ENCODE measurements around the gene AP3M1. TPM values are rescaled to one million over a fixed set of nuclear protein-coding genes. Genes with fewer than 3 reads are reported as not detected.
"Not testable (repeated sequence)": the region's sequence is repeated elsewhere in the genome, so short reads cannot be mapped to it uniquely, and the experiment has no call there.

Gene AP3M1
- 31.2 and 32.2 TPM in 2 replicates for total RNA-seq (2012; rRNA removed)

- Histone ChIP-seq H3K36me3 (ENCODE audit: insufficient read depth, low read length) (no peaks in the 10 kb centered on the region), H3K4me3 (ENCODE audit: low read length) (peak within 1 kb of the TSS; percentile 81), H3K27me3 (ENCODE audit: control insufficient read depth, insufficient read depth, low read length) (no peaks in the 10 kb centered on the region), H3K9me3 (replicated peaks; ENCODE audit: low read length) (no peaks in the 10 kb centered on the region), H3K4me1 (ENCODE audit: control insufficient read depth, insufficient read depth, low read length) (peaks cover 18% of the 10 kb centered on the region), H3K9ac (ENCODE audit: low read depth, low read length) (peak within 1 kb of the TSS; percentile 92), H3K4me2 (ENCODE audit: low read length) (peak within 1 kb of the TSS; percentile 89)
These were observed at the start of gene AP3M1 for GRCh38 chr10:74150204-74150989. Gene AP3M1, minus strand, starts transcription at chr10:74150828. Its CDS starts 12,449 bp downstream, at chr10:74138379.

GRCh38 chr10:74199315-74199714 lies 48.7 kb upstream of the AP3M1 start:
- no peak overlapping the region for H3K4me2 ChIP-seq (ENCODE audit: low read length)
- peaks cover 16% of the 10 kb centered on the region for H3K4me1 ChIP-seq (ENCODE audit: control insufficient read depth, insufficient read depth, low read length)
- H3K9ac ChIP-seq (ENCODE audit: low read depth, low read length): no peak overlapping the region
- H3K9me3 ChIP-seq (replicated peaks; ENCODE audit: low read length): no peaks in the 10 kb centered on the region
- H3K4me3 ChIP-seq (ENCODE audit: low read length): no peak overlapping the region
- H3K27me3 ChIP-seq (ENCODE audit: control insufficient read depth, insufficient read depth, low read length): no peaks in the 10 kb centered on the region
- H3K36me3 ChIP-seq (ENCODE audit: insufficient read depth, low read length): peaks cover 9% of the 10 kb centered on the region

GRCh38 chr10:74194999-74195398 lies 44.4 kb upstream of the AP3M1 start:
- no peak overlapping the region for H3K4me3 ChIP-seq (ENCODE audit: low read length)
- H3K9ac ChIP-seq (ENCODE audit: low read depth, low read length): no peak overlapping the region
- H3K9me3 ChIP-seq (replicated peaks; ENCODE audit: low read length): no peaks in the 10 kb centered on the region
- H3K4me2 ChIP-seq (ENCODE audit: low read length): peak overlapping the region; percentile 50
- no peaks in the 10 kb centered on the region for H3K27me3 ChIP-seq (ENCODE audit: control insufficient read depth, insufficient read depth, low read length)
- no peaks in the 10 kb centered on the region for H3K36me3 ChIP-seq (ENCODE audit: insufficient read depth, low read length)
- peaks cover 37% of the 10 kb centered on the region for H3K4me1 ChIP-seq (ENCODE audit: control insufficient read depth, insufficient read depth, low read length)

- Histone ChIP-seq H3K4me2 (ENCODE audit: low read length) (peak overlapping the region; percentile 35), H3K27me3 (ENCODE audit: control insufficient read depth, insufficient read depth, low read length) (no peaks in the 10 kb centered on the region), H3K4me1 (ENCODE audit: control insufficient read depth, insufficient read depth, low read length) (peaks cover 40% of the 10 kb centered on the region), H3K36me3 (ENCODE audit: insufficient read depth, low read length) (no peaks in the 10 kb centered on the region), H3K9me3 (replicated peaks; ENCODE audit: low read length) (no peaks in the 10 kb centered on the region), H3K4me3 (ENCODE audit: low read length) (no peak overlapping the region), H3K9ac (ENCODE audit: low read depth, low read length) (no peak overlapping the region)
These were observed 43.9 kb upstream of the AP3M1 start for GRCh38 chr10:74194545-74194944.

- no peaks in the 10 kb centered on the region for H3K9me3 ChIP-seq (replicated peaks; ENCODE audit: low read length)
- H3K27me3 ChIP-seq (ENCODE audit: control insufficient read depth, insufficient read depth, low read length): no peaks in the 10 kb centered on the region
- H3K4me1 ChIP-seq (ENCODE audit: control insufficient read depth, insufficient read depth, low read length): peaks cover 39% of the 10 kb centered on the region
- H3K4me3 ChIP-seq (ENCODE audit: low read length): peak overlapping the region; percentile 26
- H3K36me3 ChIP-seq (ENCODE audit: insufficient read depth, low read length): no peaks in the 10 kb centered on the region
- H3K9ac ChIP-seq (ENCODE audit: low read depth, low read length): peak overlapping the region; percentile 67
- peak overlapping the region; percentile 78 for H3K4me2 ChIP-seq (ENCODE audit: low read length)
These were observed 39.9 kb upstream of the AP3M1 start for GRCh38 chr10:74190494-74190893.

- H3K27me3 ChIP-seq (ENCODE audit: control insufficient read depth, insufficient read depth, low read length): no peaks in the 10 kb centered on the region
- no peaks in the 10 kb centered on the region for H3K36me3 ChIP-seq (ENCODE audit: insufficient read depth, low read length)
- H3K4me3 ChIP-seq (ENCODE audit: low read length): peak overlapping the region; percentile 26
- H3K4me2 ChIP-seq (ENCODE audit: low read length): peak overlapping the region; percentile 78
- peaks cover 34% of the 10 kb centered on the region for H3K4me1 ChIP-seq (ENCODE audit: control insufficient read depth, insufficient read depth, low read length)
- peak overlapping the region; percentile 67 for H3K9ac ChIP-seq (ENCODE audit: low read depth, low read length)
- H3K9me3 ChIP-seq (replicated peaks; ENCODE audit: low read length): no peaks in the 10 kb centered on the region
These were observed 39.4 kb upstream of the AP3M1 start for GRCh38 chr10:74189999-74190421.

GRCh38 chr10:74188617-74189016 lies 38.0 kb upstream of the AP3M1 start:
- peaks cover 21% of the 10 kb centered on the region for H3K4me1 ChIP-seq (ENCODE audit: control insufficient read depth, insufficient read depth, low read length)
- H3K9me3 ChIP-seq (replicated peaks; ENCODE audit: low read length); H3K9ac ChIP-seq (ENCODE audit: low read depth, low read length); H3K4me2 ChIP-seq (ENCODE audit: low read length); H3K27me3 ChIP-seq (ENCODE audit: control insufficient read depth, insufficient read depth, low read length); H3K4me3 ChIP-seq (ENCODE audit: low read length); H3K36me3 ChIP-seq (ENCODE audit: insufficient read depth, low read length): not testable (repeated sequence)

GRCh38 chr10:74187237-74187636 lies 36.6 kb upstream of the AP3M1 start:
- no peak overlapping the region for H3K4me3 ChIP-seq (ENCODE audit: low read length)
- H3K4me2 ChIP-seq (ENCODE audit: low read length): no peak overlapping the region
- H3K36me3 ChIP-seq (ENCODE audit: insufficient read depth, low read length): no peaks in the 10 kb centered on the region
- H3K9me3 ChIP-seq (replicated peaks; ENCODE audit: low read length): no peaks in the 10 kb centered on the region
- peaks cover 20% of the 10 kb centered on the region for H3K4me1 ChIP-seq (ENCODE audit: control insufficient read depth, insufficient read depth, low read length)
- H3K27me3 ChIP-seq (ENCODE audit: control insufficient read depth, insufficient read depth, low read length): no peaks in the 10 kb centered on the region
- no peak overlapping the region for H3K9ac ChIP-seq (ENCODE audit: low read depth, low read length)

- no peaks in the 10 kb centered on the region for H3K9me3 ChIP-seq (replicated peaks; ENCODE audit: low read length)
- no peak overlapping the region for H3K9ac ChIP-seq (ENCODE audit: low read depth, low read length)
- H3K4me1 ChIP-seq (ENCODE audit: control insufficient read depth, insufficient read depth, low read length): peaks cover 23% of the 10 kb centered on the region
- no peak overlapping the region for H3K4me3 ChIP-seq (ENCODE audit: low read length)
- H3K36me3 ChIP-seq (ENCODE audit: insufficient read depth, low read length): no peaks in the 10 kb centered on the region
- H3K27me3 ChIP-seq (ENCODE audit: control insufficient read depth, insufficient read depth, low read length): no peaks in the 10 kb centered on the region
- no peak overlapping the region for H3K4me2 ChIP-seq (ENCODE audit: low read length)
These were observed 36.0 kb upstream of the AP3M1 start for GRCh38 chr10:74186678-74187077.

GRCh38 chr10:74179111-74179710 lies 28.6 kb upstream of the AP3M1 start:
- Histone ChIP-seq H3K27me3 (ENCODE audit: control insufficient read depth, insufficient read depth, low read length) (no peaks in the 10 kb centered on the region), H3K4me2 (ENCODE audit: low read length) (peak overlapping the region; percentile 11), H3K36me3 (ENCODE audit: insufficient read depth, low read length) (no peaks in the 10 kb centered on the region), H3K4me3 (ENCODE audit: low read length) (no peak overlapping the region), H3K4me1 (ENCODE audit: control insufficient read depth, insufficient read depth, low read length) (peaks cover 34% of the 10 kb centered on the region), H3K9ac (ENCODE audit: low read depth, low read length) (no peak overlapping the region), H3K9me3 (replicated peaks; ENCODE audit: low read length) (no peaks in the 10 kb centered on the region)

GRCh38 chr10:74178042-74178791 lies 27.6 kb upstream of the AP3M1 start:
- Histone ChIP-seq H3K27me3 (ENCODE audit: control insufficient read depth, insufficient read depth, low read length) (no peaks in the 10 kb centered on the region), H3K36me3 (ENCODE audit: insufficient read depth, low read length) (no peaks in the 10 kb centered on the region), H3K4me1 (ENCODE audit: control insufficient read depth, insufficient read depth, low read length) (peaks cover 34% of the 10 kb centered on the region), H3K4me3 (ENCODE audit: low read length) (no peak overlapping the region), H3K4me2 (ENCODE audit: low read length) (peak overlapping the region; percentile 11), H3K9me3 (replicated peaks; ENCODE audit: low read length) (no peaks in the 10 kb centered on the region), H3K9ac (ENCODE audit: low read depth, low read length) (no peak overlapping the region)

Data from skeletal muscle satellite cell (primary cell).